GM18511 (cell line): ENCODE data around the gene RPS4Y2.

Experiments
- ATAC-seq: cut with Tn5 transposase; IDR thresholded peaks from one replicate; pipeline ENCODE4 v1.9.1; 2021; ENCODE audit warnings: mild to moderate bottlenecking, moderate library complexity; ENCODE audit not compliant: unreplicated experiment

The RPS4Y2 gene

DNA sequence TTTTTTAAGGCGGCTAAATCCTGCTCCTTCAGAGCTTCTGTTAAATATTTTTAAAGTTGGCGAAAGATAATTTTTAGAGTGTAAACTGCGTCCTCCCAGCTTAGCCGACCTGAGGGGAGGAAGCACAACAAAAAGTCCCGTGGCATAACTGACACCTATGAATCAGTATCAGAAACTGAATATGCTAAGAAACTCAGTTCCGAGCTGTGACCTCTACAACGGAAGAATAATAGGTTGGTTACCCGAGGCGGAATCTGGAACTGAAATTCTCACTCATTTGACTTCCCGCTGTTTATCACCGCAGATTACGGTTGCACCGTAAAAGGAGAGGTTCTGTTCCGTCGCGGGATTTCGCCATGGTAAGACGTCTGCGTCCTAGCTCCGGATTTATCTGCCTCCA is at the start of gene RPS4Y2:
Gene RPS4Y2 (plus strand): TSS at position 301 of the 400 bp plus-strand sequence. CDS start 56 bp downstream, at position 357.
- ATAC-seq: no peak

DNA sequence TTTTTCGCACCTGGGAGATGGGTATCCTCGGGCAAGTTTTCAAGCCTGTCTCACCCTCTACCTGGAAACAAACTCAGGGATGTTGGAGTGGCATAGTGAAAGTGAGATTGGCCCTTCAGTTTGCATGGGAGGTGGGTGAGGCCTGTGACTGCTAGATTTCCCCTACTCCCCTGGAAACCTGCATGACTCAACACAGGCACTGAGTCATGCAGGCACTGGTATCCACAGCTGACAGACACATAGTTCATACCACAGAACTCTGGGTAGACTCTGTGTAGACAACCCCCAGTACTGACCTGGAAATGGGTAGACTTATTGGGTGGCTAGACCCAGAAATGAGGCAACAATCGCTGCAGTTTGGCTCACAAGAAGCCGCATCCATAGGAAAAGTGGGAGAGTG is 41.5 kb upstream of the RPS4Y2 start:
- no peak for ATAC-seq

DNA sequence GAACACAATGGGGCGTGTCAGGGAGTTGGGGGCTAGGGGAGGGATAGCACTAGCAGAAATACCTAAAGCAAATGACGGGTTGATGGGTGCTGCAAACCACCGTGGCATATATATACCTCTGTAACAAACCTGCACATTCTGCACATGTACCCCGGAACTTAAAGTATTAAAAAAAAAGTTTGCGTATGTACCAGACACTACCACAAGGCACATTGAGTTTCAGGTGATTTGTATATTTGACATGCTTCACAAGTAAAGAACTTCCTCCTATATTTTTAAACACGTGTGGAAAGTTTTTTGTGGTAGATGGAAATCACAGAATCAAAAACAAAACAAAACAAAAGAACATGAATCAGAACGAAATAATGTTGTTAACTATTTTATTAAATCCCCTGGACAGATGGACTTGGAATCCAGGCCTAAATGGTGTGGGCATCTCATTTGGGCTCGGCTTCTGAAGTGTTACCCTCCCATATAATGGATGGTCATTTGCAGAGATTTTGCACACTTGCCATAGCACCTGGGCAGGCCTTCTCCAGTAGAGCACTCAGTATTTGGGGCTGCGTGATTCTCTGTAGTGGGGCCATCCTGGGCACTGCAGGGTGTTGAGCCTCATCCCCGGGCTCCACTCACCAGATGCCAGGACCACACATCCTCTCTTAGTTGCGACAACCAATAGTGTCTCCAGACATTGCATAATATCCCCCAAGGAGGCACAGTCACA is 29.6 kb upstream of the RPS4Y2 start:
- no peak for ATAC-seq

DNA sequence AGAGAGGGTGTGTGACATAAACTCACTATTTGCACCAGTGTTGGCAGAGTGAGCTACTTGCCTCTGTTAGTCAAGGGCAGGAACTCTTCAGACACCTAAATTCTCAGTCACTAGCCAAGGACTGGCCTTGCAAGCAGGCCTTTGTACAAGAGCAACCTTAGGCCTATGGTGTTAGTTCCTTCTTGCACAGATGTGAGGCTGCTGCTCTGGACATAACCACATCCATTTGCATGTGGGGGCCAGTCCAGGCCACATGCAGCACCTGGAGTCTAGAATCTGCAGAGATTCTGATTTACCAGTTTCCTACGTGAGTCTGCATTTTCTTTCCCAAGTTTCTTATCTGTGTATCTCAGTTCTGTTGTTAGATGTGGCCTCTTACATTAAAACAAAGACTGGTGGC is 20.7 kb upstream of the RPS4Y2 start:
- ATAC-seq: no peak

DNA sequence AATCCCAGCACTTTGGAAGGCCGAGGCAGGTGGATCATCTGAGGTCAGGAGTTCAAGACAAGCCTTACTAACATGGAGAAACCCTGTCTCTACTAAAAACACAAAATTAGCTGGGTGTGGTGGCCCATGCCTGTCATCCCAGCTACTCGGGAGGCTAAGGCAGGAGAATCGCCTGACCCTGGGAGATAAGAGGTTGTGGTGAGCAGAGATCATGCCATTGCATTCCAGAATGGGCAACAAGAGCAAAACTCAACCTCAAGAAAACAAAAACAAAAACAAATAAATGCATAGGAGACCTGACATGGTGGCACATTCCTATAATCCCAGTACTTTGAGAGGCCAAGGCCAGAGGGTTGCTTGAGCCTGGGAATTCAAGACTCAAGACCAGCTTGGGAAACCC is 16.1 kb upstream of the RPS4Y2 start:
- ATAC-seq: no peak

DNA sequence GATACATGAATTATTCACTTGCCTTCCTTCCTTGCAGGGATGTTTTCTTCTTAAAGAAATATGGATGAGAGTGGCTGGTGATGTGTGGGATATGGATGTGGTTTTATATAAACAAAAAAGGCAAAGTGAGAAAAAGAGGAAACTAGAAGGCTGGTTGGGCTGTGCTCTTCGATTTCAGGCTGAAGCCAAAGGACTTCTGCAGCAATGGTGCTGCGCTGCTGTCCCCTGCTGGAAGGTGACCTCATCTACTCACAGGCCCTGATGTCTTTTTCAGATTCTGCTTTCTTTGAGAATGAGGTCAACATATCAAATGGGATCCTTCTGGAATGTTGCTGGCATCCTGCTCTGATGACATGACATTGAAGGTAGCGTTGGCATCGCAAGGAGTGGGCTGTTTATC is 15.3 kb upstream of the RPS4Y2 start:
- ATAC-seq: no peak

DNA sequence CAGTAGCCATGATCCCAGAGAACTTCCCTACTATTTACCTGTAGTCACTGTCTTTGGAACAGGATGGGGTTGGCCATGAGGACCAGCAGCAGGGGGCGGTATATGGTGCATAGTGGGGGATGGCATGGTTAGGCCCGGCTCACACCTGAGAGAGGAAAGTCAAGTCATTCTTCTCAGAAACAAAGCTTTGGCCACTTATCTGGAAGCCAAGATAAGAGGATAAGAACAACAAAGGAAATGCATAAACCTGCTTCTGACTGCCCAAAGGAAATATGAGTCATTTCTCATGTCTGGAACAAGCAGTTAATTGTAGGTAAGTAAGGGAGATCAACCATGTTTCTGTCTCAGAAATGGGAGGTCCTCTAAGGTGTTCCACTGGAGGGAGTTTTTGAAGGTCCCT is 10.8 kb upstream of the RPS4Y2 start:
- no peak for ATAC-seq

DNA sequence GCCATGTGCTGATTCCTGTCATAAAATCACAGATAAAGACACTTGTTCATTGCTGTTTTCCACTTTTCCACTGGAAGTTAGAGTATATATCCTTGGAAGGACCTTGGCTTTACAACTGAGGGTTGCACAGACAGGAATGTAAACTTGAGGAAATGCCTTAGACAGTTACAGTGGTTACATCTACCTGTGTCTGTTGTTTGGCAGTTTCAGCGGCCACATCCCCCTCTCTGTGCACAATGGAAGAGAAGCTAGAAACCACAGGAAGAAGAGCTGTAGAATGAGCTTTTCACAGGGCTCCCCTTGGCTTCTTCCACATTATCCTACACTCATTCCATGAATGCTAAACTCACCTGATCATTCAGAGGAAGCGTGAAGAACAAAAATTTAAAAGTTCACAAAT is 9.0 kb upstream of the RPS4Y2 start:
- no peak for ATAC-seq

DNA sequence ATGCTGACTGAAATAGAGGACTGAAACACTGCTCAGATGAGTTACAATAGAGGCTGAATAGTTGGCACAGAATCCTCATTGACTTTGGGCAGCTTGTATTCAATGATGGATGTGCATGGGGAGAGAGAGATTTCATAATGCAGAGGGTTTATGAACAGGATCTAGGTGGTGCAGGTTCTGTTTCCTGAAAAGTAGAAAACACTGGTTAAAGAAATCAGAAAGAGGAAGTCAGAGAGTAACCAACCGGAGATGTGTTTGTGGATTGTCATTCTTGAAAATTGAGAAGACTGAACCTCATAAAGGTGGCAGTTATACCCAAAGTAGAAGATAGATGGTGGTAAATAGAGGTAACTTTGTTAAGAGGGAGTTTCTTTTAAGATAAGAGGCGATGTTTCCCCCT is 8.0 kb downstream of the RPS4Y2 start:
- ATAC-seq: no peak

DNA sequence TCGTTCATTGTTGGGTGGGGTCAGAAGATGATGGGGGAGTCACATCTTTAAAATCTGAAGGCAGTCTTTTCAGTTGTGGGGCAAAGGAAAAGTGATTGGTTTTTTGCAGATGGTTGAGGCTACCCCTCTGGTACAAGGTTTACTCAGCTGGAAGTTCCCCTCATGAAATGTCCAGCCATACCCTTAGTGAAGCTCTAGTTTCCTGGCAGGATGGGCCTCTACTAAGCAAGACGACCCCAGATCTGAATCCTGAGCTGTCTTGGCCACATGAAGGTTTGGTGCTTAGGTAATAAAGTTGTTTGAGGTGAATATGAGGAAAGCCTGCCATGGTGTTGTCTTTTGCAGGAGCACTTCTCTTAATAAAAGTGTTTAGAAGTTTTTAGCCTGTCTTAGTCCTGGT is 9.2 kb downstream of the RPS4Y2 start:
- ATAC-seq: no peak

DNA sequence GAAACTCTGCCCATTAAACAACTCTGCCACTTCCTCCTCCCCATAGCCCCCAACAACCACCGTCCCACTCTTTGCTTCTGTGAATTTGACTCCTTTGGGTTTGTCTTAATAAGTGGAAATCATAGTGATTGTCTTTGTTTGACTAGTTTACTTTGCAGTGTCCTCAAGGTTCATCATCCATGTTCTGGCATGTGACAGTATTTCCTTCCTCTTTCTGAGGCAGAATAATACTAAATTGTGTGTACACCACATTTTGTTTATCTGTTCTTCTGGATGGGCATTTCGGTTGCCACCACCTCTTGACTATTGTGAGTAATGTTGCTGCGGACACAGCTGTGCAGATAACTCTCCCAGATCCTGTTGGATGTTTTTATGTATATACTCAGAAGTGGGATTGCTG is 14.8 kb downstream of the RPS4Y2 start:
- no peak for ATAC-seq

DNA sequence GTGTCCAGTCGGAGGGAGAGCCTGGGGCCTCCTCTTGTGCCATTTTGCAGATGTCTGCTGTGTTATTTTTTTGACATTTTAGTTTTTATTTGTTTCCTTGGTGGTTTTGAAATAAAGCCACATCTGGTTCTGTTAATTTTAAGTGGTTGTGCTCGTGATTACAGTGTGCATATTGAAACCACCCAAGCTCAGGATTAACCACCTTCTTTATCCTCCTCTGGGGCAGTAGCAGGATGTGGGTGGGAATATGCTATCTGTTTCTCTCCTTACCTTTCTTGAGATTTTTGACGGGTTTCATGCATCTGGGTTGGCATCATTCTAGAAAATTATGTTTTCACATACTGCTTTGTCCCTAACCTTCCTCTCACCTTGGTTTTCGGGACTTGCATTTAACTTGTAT is 20.2 kb downstream of the RPS4Y2 start:
- no peak for ATAC-seq

DNA sequence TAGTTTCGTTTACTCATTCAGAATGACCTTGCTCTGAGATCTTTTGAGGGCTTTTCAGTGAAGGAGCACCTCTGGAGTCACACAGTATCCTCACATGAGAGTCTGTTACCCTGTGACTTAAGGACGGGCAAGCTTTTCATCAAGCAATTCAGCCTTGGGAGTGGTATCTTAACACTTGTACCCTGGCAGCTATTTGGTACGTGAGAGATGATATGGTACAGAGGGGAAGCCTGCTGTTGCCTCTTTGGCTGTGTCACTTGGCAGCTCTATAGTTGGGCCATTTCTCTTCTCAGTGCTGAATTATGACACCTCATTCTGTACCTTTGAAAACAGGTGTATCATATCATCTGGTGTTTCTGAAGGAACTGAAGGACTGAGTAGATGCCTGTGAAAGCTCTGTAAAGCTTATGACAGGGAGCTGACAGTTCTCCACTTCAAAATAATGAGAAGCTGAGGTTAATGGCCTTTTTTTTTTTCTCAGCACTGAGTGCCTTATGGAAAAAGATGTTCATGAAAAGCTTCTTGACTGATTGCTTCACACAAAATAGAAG is 24.3 kb downstream of the RPS4Y2 start:
- no peak for ATAC-seq

DNA sequence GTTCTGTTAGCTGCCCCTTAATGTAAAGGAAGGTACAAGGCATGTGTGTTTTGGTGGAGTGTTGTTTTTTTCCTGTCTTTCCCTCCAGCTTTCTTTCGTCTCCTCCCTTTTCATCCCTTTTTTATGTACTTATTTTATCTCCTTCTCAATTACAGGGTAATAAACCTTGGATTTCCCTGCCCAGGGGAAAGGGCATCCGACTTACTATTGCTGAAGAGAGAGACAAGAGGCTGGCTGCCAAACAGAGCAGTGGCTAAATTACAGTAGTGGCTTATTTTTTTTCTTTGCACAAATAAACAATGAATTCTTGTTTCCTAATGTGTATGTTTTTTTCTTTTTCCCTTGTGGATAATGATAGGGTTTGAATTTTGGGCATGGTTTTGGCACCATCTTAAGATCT is 24.9 kb downstream of the RPS4Y2 start:
- ATAC-seq: no peak

DNA sequence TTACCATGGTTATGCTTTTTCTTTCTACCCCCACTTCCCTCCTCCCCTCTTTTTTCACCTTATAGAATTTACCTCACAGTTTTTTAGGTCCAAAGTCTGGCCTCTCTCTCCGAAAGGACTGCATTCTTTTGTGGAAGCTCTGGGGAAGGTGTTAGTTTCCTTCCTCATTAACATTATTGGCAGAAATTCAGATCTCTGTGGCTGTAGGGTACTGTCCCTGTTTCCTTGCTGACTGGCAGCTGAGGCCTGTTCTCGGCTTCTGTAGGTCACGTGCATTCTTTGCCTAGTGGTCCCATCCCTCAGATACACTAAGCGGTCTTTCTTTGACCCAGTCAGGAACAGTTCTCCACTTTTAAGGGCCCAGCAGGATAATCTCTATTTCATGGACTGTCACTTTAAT is 25.5 kb downstream of the RPS4Y2 start:
- ATAC-seq: no peak

DNA sequence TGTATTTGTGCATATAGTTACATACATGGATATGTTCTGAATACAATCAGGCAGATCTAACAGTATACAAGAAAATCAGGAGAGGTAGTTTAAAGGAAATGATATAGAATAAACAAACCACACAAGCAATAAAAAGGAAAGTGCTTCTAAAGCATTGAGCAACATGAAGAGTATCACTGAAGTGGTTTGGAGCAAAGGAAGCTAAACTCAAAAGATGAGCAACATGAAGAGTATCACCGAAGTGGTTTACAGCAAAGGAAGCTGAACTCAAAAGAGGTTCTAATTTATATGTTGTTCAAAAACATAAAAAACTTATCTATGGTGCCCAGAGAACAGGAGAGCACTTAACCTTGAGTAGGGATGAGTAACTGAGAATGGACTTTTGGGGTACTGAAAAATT is 29.1 kb downstream of the RPS4Y2 start:
- ATAC-seq: no peak

DNA sequence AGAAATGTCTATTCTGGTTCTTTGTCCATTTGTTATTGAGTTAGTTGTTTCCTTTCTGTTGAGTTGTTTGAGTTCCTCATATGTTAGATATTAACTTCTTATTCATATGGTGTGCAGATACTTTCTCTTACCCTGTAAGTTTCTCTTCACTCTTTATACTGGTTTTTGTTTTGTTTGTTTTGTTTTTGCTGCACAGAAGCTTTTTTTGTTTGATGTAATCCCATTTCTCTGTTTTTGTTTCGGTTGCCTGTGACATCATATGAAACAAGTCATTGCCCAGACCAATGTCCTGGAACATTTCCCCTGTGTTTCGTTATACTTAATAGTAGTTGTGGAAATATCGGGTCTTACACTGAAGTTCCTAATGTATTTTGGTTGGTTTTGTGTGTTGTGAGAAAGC is 31.2 kb downstream of the RPS4Y2 start:
- ATAC-seq: no peak

DNA sequence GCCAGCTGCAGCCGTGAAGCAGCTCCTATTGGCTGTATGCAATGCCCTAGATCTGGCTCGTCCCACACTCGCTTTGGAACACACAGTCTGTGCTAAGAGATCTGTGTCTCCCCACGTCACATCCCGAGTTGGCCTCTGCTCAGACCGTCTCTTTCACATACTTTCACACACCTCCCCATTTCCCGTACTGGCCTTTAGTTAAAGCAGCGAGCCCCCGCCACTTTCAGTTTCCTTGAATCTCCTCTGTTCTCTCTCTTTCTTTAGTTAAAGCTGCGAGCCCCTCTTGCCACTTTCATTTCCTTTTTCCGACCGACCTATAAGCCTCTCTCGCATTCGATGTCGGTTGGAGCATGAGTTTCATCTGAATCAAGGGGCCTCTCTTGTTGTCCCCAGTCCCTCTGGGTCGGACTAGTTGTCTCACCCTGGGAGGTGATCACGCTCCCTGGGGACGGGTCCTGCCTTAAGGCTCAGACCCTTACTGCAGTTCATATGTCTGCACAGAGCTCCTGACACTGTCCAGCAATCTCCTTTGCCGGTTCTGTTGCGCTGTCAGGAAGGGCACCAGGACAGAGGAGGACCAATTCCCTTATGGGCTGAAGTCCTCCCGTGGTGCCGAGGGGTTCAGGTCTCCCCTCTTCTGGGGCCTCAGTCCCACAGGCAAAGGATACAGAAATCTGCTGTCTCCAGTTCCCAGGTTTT is 42.6 kb downstream of the RPS4Y2 start:
- no peak for ATAC-seq

DNA sequence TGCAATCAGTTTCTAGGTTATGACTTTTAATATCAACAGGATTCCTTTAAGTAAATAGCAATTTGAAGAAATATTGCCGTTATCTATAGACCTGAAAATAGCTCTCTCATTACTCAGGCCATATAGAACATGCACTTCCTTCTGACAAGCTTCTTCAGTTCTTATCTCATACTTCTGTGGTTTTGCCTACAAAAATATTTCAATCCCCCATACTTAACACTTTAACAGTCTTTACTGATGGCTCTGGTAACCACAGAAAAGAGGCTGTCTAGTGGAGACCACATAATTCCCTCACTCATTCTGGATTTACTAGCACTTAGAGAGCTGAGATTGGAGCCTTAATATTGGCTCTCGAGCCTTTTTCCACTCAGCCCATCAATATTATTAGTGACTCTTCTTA is 46.8 kb downstream of the RPS4Y2 start:
- no peak for ATAC-seq

DNA sequence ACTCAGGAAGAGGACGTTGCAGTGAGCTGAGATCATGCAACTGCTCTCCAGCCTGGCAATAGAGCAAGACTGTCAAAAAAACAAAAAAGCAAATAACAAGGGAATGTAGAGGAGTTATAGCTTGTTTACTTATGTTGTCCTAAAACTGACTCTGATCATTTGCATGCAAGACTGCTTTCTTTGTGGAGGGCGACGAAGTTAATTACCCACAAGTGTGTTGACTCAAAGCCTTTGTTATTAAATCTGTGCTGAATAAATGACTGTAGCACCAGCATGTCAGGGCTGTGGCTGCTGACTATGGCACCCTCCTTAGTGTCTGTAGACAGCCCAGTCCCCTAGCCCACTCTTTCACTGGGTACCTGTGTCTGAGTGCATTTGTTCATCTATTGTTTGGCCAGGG is 50.3 kb downstream of the RPS4Y2 start:
- ATAC-seq: no peak

DNA sequence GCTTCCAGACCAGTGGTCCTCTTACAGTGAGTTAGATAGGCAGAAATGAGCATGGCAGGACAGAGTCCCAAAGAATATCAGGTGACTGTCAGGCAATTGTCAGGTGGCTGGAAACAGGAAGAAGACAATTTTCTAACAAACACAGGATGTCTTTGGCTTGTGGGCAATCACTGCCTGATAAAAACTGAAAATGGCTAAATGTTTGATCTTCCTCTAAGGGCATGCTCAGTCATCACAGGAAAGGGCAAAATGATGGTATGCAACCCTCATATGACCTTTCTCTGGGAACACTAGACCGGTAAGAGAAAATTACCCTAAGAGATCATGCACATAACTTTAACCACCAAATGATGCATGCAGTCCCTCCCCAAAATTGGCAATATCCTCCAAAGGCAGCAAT is 57.6 kb downstream of the RPS4Y2 start:
- ATAC-seq: no peak

DNA sequence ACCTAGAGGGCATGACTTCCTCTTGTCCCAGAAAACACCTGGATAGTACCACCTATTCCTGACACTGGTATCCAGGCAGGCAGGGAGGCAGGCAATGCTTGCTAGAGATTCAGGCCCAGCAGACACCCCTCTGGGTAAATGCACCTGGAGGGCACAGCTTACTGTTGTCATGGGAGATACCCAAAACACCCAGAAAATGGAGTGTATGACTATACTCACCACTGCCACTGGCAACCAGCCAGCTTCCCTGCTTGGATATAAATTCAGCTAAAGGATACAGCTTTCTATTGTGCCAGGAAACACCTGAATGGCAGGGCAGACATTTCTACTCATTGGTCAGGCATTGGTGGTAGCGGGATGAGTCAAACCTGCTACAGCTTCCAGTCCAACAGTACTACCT is 58.9 kb downstream of the RPS4Y2 start:
- ATAC-seq: no peak
